HuH-7 (cell line): ENCODE data around the gene PHGDH.
"Not testable (repeated sequence)": the region's sequence is repeated elsewhere in the genome, so short reads cannot be mapped to it uniquely, and the experiment has no call there.

ENCODE experiments used
- DNase-seq: peaks from one replicate; pipeline ENCODE4 v3.0.0; 2011; ENCODE audit warnings: low spot score

The PHGDH gene

GRCh38 chr1:119700326-119700725 lies 11.4 kb upstream of the PHGDH start:
- no peak for DNase-seq

GRCh38 chr1:119701659-119702058 lies 10.1 kb upstream of the PHGDH start:
- no peak for DNase-seq

DNA sequence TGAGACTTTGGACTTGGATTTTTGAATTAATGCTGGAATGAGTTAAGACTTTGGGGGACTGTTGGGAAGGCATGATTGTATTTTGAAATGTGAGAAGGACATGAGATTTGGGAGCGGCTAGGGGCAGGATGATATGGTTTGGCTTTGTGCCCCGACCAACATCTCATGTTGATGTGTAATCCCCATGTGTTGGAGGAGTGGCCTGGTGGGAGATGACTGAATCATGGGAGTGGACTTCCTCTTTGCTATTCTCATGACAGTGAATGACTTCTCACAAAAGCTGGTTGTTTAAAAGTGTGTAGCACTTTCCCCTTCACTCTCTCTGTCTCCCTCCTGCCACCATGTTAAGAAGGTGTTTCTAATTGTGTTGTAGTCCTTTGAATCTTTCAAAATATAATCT lies 9.3 kb upstream of the PHGDH start:
- DNase-seq, result no peak

DNA sequence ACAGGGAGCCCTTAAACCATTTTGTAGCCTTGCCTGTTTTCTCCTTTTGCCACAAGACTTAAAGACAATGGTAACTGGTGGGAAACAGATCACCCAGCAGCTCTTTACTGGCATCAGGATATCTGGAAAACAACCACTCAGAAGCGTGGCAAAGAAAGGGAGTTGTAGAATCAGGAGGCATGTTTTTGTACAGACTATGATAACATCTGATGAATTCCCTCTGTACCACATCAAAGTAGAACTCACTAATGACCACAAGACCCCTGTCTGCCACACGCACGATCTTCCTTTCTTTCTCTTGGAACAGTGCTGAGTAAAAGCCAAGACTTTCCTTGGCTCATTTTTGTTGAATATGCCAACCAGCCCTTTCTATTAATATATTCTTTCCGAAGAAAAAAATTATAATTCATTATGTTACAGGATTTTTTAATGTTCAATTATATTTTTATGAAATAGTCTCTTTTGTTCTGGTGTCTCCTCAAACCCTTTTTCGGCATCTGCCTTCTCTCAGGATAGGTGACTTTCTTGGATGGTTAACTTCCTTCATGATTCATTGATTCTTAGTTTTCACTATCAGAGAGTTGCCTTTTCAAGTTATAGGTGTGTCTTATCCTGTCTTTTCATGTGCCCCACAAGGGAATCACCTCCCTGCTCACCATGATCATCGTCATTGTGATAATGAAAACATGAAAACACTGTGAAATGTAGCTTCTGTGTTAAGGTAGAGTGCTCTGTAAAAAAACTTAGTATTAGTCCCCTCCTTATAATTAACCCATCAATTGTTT lies 7.9 kb upstream of the PHGDH start:
- DNase-seq, result no peak

GRCh38 chr1:119706599-119706998 lies 5.1 kb upstream of the PHGDH start:
- not testable (repeated sequence) for DNase-seq

GRCh38 chr1:119711356-119711803 lies 354 bp upstream of the PHGDH start:
- DNase-seq, result not testable (repeated sequence)

DNA sequence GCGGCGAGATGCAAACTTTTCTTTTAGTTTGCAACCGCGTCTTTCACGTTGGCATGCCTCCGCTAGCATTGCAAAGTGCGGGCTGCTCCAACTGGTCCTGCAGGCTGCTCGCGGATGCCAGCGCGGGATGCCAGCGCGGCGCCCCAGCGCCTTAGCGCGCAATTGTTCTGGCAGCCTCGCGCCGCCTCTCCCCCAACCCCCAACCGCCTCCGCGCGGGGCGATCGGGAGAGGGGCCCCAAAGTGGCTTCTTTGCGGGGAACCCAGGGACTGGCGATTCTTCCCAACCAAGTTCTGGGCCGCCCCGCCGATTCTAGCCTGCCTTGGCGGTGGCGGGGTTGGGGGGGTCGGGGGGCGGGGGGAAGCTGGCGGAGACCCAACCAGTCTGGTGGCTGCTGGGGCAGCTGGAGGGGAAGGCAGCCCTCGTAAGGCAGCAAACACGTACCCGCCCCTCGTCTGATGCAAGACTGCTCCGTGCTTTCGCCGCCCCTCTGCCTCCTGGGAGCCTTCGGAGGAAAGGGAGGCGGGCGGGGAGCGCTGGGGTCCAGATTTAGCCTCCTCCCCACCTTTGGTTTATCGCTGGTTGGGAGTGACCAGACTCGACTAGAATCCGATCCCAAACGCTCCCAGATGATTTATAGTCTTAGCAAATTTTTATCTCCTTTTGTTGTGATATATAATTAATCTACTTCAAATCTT lies 756 bp downstream of the PHGDH start:
- peak; percentile 77 for DNase-seq

- DNase-seq, result no peak
These were observed 1.5 kb downstream of the PHGDH start for GRCh38 chr1:119713039-119713748.

DNA sequence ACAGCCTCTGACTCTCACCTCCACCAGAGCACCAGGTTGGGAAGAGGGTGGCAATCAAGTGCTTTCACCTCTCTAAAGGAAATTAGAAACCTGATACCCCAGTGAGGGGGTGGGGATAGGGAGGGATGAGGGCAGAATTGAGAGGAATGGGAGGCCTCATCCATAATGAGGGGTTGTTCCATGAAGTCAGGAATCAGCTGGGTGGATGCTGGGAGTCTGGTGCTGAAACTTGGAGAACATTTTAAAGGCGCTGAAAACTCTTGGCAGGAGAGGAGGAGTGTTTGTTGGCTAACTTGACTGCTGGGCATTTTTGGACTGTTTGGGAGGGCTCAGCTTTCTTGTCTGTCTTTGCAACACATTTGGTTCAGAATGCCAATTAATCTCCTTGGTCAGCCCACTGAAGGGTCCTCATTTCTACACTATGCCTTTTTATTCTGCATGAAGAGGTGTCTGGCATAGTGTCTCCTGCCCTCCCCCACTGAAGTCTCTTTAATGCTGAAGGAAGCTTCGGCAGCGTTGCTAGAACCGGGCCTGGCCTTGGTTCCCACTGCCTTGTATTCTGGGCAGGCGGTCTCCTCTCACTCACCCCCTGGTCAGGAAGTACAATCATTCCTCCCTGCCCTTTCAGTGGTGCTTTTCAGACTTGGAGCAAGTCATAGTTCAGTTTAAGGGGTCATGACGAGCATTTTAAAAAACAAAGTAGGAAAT lies 2.2 kb downstream of the PHGDH start:
- DNase-seq, result no peak

GRCh38 chr1:119714583-119714982 lies 2.8 kb downstream of the PHGDH start:
- DNase-seq, result no peak

GRCh38 chr1:119715542-119715941 lies 3.8 kb downstream of the PHGDH start:
- no peak for DNase-seq

DNA sequence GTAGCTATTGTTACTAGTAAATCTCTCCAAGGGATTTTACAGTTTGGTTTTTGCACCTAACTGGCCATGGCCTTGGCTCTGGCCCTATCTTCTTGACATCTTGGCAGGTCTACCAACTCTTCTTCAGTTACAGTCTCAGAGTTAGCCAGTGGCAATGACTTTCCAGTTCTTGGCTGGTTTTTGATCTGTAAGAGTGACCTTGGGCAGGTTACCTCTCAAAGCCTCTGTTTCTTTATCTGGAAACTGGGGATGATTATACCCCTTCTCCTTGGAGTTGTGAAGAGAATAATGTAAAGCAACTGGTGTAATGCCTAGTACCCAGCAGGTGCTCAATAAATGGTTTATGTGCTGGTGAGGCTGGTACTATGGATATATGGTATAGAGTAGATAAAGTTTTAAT lies 6.7 kb downstream of the PHGDH start:
- DNase-seq, result no peak

- DNase-seq, result no peak
These were observed 7.2 kb downstream of the PHGDH start for GRCh38 chr1:119718972-119719371.

GRCh38 chr1:119720866-119721440 lies 9.2 kb downstream of the PHGDH start:
- no peak for DNase-seq

- DNase-seq, result no peak
These were observed 10.2 kb downstream of the PHGDH start for GRCh38 chr1:119721896-119722295.

DNA sequence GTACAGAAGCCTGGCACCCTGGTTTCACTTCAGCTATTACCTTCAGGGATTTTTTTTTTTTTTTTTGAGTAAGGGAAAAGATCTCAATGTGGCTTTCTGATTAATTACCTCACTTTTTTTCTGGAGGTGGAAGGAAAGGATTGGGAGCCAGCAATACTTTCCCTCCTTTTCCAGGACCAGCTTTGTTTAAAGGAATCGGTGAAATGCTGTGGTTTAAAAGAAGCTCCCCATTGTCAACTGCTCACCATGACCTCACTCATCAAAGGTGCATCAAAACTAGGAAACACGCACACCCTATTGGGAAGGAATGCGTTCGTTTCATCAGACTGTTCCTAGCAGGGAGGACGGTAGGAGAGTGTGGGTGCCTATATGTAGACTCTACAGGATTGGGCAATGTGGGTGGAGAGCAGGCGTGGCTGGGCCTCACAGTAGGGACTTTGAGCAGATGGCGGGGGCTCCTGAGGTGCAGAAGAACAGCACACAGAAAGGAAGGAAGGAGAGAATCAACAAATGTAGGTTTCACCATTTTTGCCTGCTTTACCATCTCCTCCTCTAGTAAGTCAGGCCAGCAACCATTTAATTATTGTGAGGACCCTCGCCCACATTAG lies 13.0 kb downstream of the PHGDH start:
- DNase-seq, result peak; percentile 32

GRCh38 chr1:119725626-119726025 lies 13.9 kb downstream of the PHGDH start:
- no peak for DNase-seq

GRCh38 chr1:119727991-119728390 lies 16.3 kb downstream of the PHGDH start:
- no peak for DNase-seq

GRCh38 chr1:119729044-119729443 lies 17.3 kb downstream of the PHGDH start:
- DNase-seq, result no peak

DNA sequence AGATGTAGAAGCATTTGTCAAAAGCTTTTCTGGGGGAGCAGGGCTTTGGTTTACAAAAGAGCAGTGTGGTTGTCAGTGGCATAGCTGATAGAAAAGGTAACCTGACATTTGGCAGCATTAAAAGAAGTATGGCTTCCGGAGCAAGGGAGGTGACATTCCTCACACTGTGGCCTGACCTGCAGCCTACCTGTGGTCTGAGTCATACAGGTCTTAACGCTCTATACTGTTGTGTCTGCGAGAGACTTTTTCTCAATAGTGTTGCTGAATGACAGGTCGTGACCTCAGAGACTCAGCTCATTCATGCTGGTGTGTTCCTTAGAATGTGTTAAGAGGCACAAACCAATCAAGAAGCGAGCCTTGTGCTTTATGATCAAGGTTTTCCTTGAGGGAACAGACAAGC lies 19.3 kb downstream of the PHGDH start:
- DNase-seq, result no peak

- no peak for DNase-seq
These were observed 20.2 kb downstream of the PHGDH start for GRCh38 chr1:119731741-119732430.
